Measurements from ENCODE around the gene MAGI2.

GRCh38 chr7:79096361-79096805 is 357.1 kb downstream of the MAGI2 start:
- TF ChIP-seq CTCF (IDR thresholded peaks at IDR 0.05 in 4 of 5, conservative IDR thresholded peaks at IDR 0.05 in 1 of 5), result no peak
- TF ChIP-seq POLR2A (IDR thresholded peaks at IDR 0.05), result no peak
